ENCODE results near the gene RAPGEF1. TPM values are rescaled to one million over a fixed set of nuclear protein-coding genes. Genes with fewer than 3 reads are reported as not detected.
A peak's percentile ranks its signal among the peaks of the same experiment; 100 is the strongest.

RAPGEF1 gene, protein sequence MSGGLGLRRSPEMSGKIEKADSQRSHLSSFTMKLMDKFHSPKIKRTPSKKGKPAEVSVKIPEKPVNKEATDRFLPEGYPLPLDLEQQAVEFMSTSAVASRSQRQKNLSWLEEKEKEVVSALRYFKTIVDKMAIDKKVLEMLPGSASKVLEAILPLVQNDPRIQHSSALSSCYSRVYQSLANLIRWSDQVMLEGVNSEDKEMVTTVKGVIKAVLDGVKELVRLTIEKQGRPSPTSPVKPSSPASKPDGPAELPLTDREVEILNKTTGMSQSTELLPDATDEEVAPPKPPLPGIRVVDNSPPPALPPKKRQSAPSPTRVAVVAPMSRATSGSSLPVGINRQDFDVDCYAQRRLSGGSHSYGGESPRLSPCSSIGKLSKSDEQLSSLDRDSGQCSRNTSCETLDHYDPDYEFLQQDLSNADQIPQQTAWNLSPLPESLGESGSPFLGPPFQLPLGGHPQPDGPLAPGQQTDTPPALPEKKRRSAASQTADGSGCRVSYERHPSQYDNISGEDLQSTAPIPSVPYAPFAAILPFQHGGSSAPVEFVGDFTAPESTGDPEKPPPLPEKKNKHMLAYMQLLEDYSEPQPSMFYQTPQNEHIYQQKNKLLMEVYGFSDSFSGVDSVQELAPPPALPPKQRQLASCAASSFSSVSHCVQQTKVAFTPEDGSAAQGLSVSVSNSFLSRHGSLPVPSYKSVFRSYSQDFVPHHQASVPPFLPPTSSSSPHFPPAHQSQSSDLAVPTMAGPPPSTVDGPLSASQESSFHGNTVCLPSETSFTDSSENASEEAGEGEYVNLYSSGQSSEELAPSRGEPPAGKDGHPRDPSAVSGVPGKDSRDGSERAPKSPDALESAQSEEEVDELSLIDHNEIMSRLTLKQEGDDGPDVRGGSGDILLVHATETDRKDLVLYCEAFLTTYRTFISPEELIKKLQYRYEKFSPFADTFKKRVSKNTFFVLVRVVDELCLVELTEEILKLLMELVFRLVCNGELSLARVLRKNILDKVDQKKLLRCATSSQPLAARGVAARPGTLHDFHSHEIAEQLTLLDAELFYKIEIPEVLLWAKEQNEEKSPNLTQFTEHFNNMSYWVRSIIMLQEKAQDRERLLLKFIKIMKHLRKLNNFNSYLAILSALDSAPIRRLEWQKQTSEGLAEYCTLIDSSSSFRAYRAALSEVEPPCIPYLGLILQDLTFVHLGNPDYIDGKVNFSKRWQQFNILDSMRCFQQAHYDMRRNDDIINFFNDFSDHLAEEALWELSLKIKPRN (N-terminal part only)
- polyA plus RNA-seq (2012; ENCODE audit: low read depth, missing spikeins), result 45.5 TPM

DNA sequence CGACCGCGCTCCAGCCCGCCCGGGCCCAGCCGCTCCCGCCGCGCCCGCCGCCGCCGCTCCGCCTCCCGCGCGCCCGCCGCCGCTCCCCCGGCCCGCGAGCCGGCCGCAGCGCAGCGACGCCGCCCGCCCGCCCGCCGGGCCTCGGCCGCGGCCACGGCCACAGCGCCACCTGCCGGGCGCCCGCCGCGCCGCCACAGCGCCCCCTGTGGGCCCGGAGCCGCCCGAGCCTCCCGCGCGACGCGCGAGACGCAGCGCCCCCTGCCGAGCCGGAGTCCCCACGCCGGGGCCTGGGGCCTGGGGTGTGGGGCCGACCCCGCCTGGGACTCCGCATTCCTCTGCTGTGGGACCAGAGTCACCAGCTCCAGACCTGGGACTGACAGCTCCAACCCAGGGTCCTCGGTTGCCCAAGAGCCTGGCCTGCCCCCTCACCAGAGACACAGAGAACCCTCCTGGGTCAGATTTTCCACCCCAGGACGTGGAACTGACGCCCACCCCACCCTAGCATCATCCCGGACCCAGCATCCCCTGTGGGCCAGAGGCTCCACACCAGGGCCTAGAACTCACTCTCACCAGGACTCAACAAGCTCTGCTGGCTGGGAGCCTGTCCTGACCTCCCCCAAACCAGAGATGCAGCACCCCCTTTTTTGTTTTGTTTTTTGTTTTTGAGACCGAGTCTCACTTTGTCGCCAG, at the start of gene RAPGEF1:
TSS of gene RAPGEF1 (minus strand) at position 118 of the 690 bp plus-strand sequence. CDS start 246 bp downstream, outside the sequence.
- FAIRE-seq, result peak; percentile 78
- TF ChIP-seq POU2F2 (IDR thresholded peaks at IDR 0.05; ENCODE audit: low read depth, low read length), result no peak
- no peak for TF ChIP-seq SPI1 (IDR thresholded peaks at IDR 0.05; ENCODE audit: low read depth, low read length)
- peak; percentile 23 for TF ChIP-seq PAX5 (IDR thresholded peaks at IDR 0.05; ENCODE audit: insufficient read depth, low read length, severe bottlenecking)
- TF ChIP-seq TAF1 (IDR thresholded peaks at IDR 0.05; ENCODE audit: low read depth, low read length), result no peak
- TF ChIP-seq POLR2AphosphoS5 (IDR thresholded peaks at IDR 0.05; ENCODE audit: low read depth, low read length), result no peak
- TF ChIP-seq POLR2A (IDR thresholded peaks at IDR 0.05; ENCODE audit: low read depth, low read length), result no peak
- peak; percentile 76 for DNase-seq (ENCODE audit: insufficient read length, low spot score)

DNA sequence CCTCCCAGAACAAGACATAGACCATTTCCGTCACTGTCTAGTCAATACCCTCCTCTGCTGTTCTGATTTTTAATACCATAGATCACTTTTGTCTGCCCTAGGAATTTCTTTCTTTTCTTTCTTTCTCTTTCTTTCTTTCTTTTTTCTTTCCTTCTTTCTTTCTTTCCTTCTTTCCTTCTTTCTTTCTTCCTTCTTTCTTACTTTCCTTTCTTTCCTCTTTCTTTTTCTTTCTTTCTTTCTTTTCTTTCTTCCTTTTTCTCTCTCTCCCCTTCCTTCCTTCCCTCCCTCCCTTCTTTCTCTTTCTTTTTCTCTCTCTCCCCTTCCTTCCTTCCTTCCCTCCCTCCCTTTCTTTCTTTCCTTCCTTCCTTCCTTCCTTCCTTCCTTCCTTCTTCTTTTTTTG, 49.0 kb upstream of the RAPGEF1 start:
- no peak for DNase-seq (ENCODE audit: insufficient read length, low spot score)
- TF ChIP-seq POLR2AphosphoS5 (IDR thresholded peaks at IDR 0.05; ENCODE audit: low read depth, low read length), result no peak
- TF ChIP-seq PAX5 (IDR thresholded peaks at IDR 0.05; ENCODE audit: insufficient read depth, low read length, severe bottlenecking), result no peak
- no peak for TF ChIP-seq SPI1 (IDR thresholded peaks at IDR 0.05; ENCODE audit: low read depth, low read length)
- TF ChIP-seq POU2F2 (IDR thresholded peaks at IDR 0.05; ENCODE audit: low read depth, low read length), result no peak
- TF ChIP-seq TAF1 (IDR thresholded peaks at IDR 0.05; ENCODE audit: low read depth, low read length), result no peak
- no peak for TF ChIP-seq POLR2A (IDR thresholded peaks at IDR 0.05; ENCODE audit: low read depth, low read length)
- FAIRE-seq, result no peak

DNA sequence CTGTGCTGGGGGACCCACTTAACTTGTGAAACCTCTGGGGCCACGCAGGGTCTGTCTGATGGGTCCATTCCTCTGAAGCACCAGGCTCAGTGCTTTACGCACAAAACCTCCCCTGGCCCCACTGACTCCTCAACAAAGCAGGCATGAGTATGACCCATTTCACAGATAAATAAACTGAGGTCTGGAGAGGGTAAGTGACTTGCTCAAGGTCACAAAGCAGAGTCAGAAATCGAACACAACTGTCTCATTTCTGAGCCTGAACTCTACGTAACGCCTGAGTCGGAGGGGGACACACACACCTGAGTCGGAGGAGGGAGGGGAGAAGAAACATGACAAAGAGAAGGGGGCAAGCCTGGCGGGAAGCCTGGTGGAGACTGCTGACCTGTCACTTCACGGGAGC, 48.0 kb upstream of the RAPGEF1 start:
- no peak for TF ChIP-seq SPI1 (IDR thresholded peaks at IDR 0.05; ENCODE audit: low read depth, low read length)
- TF ChIP-seq POLR2A (IDR thresholded peaks at IDR 0.05; ENCODE audit: low read depth, low read length), result no peak
- TF ChIP-seq PAX5 (IDR thresholded peaks at IDR 0.05; ENCODE audit: insufficient read depth, low read length, severe bottlenecking), result no peak
- TF ChIP-seq POLR2AphosphoS5 (IDR thresholded peaks at IDR 0.05; ENCODE audit: low read depth, low read length), result no peak
- TF ChIP-seq POU2F2 (IDR thresholded peaks at IDR 0.05; ENCODE audit: low read depth, low read length), result no peak
- TF ChIP-seq TAF1 (IDR thresholded peaks at IDR 0.05; ENCODE audit: low read depth, low read length), result no peak
- DNase-seq (ENCODE audit: insufficient read length, low spot score), result no peak
- no peak for FAIRE-seq

DNA sequence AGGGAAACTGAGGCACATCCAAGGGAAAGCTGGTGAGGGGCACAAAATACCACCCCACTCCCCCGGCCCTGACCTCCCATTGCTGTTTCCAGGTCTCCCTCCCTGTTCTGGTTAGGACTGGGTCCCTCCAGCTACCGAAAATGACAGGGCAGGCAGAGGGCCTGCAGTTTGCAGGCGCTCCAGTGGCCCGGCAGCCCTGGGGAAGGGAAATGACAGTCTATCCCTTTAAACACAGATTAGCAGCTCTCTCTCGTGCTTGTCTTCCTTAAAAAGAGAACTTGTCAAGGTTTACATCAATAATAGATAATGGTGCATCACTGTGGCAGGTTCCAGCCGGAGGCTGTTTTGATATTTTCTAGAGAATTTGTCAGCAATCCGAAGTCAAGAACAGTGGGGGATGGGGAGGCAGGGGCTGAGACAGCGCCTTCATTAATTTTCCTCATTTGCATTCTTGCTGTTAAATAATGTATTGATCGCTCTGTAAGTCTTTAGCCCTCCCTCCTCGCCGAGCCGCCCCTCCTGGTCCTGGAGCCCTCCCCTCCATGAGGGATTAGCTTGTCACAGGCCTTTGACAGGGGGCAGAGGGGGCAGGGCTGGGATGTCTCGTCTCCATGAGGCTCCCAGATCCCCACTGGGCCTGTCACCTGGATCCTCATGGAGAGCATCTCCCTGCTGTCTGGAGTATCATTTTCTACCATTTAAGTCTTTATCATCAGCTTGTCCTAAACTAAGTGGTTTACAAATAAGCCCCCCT, 45.0 kb upstream of the RAPGEF1 start:
- FAIRE-seq, result no peak
- TF ChIP-seq POLR2AphosphoS5 (IDR thresholded peaks at IDR 0.05; ENCODE audit: low read depth, low read length) (no peak), TAF1 (IDR thresholded peaks at IDR 0.05; ENCODE audit: low read depth, low read length) (no peak), SPI1 (IDR thresholded peaks at IDR 0.05; ENCODE audit: low read depth, low read length) (no peak), POLR2A (IDR thresholded peaks at IDR 0.05; ENCODE audit: low read depth, low read length) (no peak), PAX5 (IDR thresholded peaks at IDR 0.05; ENCODE audit: insufficient read depth, low read length, severe bottlenecking) (no peak)
- DNase-seq (ENCODE audit: insufficient read length, low spot score), result no peak

DNA sequence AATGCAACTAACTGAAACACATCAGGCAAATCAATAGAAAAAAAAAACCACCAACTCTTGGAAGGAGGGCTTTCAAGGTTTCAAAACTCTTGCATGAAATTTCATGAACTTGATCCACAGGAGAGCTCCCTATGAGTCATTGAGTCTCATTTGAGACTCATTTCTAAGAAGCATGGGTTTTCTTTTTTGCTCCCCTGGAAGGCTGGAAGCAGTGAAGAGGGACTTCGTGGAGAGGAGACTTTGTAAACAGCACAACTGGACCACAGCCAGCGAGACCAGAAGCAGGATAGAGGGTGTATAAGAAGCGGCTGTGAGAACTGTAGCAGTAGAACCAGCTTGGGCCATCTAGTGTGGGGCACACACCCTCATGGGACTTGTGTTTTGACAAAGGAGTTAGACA, 41.2 kb upstream of the RAPGEF1 start:
- no peak for DNase-seq (ENCODE audit: insufficient read length, low spot score)
- TF ChIP-seq POLR2AphosphoS5 (IDR thresholded peaks at IDR 0.05; ENCODE audit: low read depth, low read length) (no peak), POU2F2 (IDR thresholded peaks at IDR 0.05; ENCODE audit: low read depth, low read length) (no peak), PAX5 (IDR thresholded peaks at IDR 0.05; ENCODE audit: insufficient read depth, low read length, severe bottlenecking) (no peak), TAF1 (IDR thresholded peaks at IDR 0.05; ENCODE audit: low read depth, low read length) (no peak), POLR2A (IDR thresholded peaks at IDR 0.05; ENCODE audit: low read depth, low read length) (no peak), SPI1 (IDR thresholded peaks at IDR 0.05; ENCODE audit: low read depth, low read length) (no peak)

DNA sequence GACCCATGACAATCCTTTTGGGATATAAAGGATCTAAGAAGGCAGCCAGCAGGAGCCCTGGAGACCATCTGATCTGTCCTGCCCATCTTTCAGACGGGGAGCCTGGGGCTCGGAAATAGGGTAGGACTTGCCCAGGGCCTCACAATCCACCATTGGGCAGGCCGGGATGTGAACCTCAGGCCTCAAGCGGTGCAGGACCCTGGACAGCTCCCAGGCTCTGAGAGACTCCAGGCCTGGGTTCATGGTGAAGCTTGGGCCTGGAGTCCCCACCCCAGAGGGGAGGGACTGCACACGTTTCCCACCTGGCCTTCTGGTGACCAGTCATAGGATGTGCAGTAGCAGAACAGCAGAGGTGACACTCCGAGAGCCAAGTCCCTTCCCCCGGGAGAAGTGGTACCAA, 36.6 kb upstream of the RAPGEF1 start:
- FAIRE-seq (no peak), DNase-seq (ENCODE audit: insufficient read length, low spot score) (peak; percentile 49)
- no peak for TF ChIP-seq TAF1 (IDR thresholded peaks at IDR 0.05; ENCODE audit: low read depth, low read length)
- no peak for TF ChIP-seq POU2F2 (IDR thresholded peaks at IDR 0.05; ENCODE audit: low read depth, low read length)
- no peak for TF ChIP-seq POLR2AphosphoS5 (IDR thresholded peaks at IDR 0.05; ENCODE audit: low read depth, low read length)
- no peak for TF ChIP-seq SPI1 (IDR thresholded peaks at IDR 0.05; ENCODE audit: low read depth, low read length)

More for the DNA sequence above, 41.2 kb upstream of the RAPGEF1 start:
- no peak for FAIRE-seq

DNA sequence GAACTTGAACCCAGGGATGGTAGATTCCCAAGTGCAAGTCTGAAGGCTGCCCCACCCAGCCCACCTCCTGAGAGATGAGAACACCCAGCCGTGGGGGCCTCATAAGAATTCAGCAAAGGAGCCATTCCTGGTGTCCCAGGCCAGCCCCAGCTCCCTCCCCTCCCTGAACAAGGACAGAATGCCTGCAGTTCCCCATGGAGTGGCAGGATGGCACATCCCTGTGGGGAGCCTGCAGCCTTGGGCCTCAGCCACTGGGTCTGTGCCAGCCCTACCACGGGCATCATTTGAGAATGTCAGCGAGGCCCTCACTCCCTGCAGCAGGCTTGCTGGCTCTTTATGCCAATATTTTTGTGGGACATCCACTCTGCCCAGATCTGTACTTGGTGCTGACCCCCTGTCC, 36.2 kb upstream of the RAPGEF1 start:
- no peak for DNase-seq (ENCODE audit: insufficient read length, low spot score)
- no peak for FAIRE-seq
- TF ChIP-seq POLR2AphosphoS5 (IDR thresholded peaks at IDR 0.05; ENCODE audit: low read depth, low read length), result no peak
- TF ChIP-seq POU2F2 (IDR thresholded peaks at IDR 0.05; ENCODE audit: low read depth, low read length), result no peak
- no peak for TF ChIP-seq PAX5 (IDR thresholded peaks at IDR 0.05; ENCODE audit: insufficient read depth, low read length, severe bottlenecking)
- no peak for TF ChIP-seq TAF1 (IDR thresholded peaks at IDR 0.05; ENCODE audit: low read depth, low read length)
- TF ChIP-seq POLR2A (IDR thresholded peaks at IDR 0.05; ENCODE audit: low read depth, low read length), result no peak
- TF ChIP-seq SPI1 (IDR thresholded peaks at IDR 0.05; ENCODE audit: low read depth, low read length), result no peak

DNA sequence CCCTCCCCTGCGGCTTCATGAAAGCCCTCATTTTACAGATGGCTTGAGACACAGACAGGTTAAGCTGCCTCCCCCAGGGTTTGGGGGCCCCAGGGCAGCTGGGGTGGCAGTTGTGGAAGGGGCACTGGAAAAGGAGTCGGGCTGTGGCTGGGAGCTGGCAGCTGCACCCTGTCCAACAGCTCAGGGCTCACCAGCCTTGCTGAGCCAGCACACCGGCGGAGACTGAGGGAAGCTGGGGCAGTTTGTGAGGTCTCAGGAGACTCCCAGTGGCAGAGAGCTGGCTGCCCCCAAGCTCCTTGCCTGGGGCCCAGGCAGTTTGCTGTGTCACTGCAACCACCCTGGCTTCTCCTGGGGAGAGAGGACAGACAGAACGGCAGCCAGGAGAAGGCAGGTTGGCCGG, 34.8 kb upstream of the RAPGEF1 start:
- TF ChIP-seq TAF1 (IDR thresholded peaks at IDR 0.05; ENCODE audit: low read depth, low read length), result no peak
- TF ChIP-seq POU2F2 (IDR thresholded peaks at IDR 0.05; ENCODE audit: low read depth, low read length), result no peak
- TF ChIP-seq POLR2AphosphoS5 (IDR thresholded peaks at IDR 0.05; ENCODE audit: low read depth, low read length), result no peak
- no peak for TF ChIP-seq PAX5 (IDR thresholded peaks at IDR 0.05; ENCODE audit: insufficient read depth, low read length, severe bottlenecking)
- TF ChIP-seq POLR2A (IDR thresholded peaks at IDR 0.05; ENCODE audit: low read depth, low read length), result no peak
- TF ChIP-seq SPI1 (IDR thresholded peaks at IDR 0.05; ENCODE audit: low read depth, low read length), result no peak
- FAIRE-seq, result no peak
- DNase-seq (ENCODE audit: insufficient read length, low spot score), result no peak
